HG03521 (cell line): ENCODE data around the gene ZNF536.

Source experiments
- ATAC-seq: cut with Tn5 transposase; IDR thresholded peaks from one replicate; pipeline ENCODE4 v1.9.1; 2021; ENCODE audit warnings: mild to moderate bottlenecking, moderate library complexity; ENCODE audit not compliant: unreplicated experiment

The ZNF536 gene

DNA sequence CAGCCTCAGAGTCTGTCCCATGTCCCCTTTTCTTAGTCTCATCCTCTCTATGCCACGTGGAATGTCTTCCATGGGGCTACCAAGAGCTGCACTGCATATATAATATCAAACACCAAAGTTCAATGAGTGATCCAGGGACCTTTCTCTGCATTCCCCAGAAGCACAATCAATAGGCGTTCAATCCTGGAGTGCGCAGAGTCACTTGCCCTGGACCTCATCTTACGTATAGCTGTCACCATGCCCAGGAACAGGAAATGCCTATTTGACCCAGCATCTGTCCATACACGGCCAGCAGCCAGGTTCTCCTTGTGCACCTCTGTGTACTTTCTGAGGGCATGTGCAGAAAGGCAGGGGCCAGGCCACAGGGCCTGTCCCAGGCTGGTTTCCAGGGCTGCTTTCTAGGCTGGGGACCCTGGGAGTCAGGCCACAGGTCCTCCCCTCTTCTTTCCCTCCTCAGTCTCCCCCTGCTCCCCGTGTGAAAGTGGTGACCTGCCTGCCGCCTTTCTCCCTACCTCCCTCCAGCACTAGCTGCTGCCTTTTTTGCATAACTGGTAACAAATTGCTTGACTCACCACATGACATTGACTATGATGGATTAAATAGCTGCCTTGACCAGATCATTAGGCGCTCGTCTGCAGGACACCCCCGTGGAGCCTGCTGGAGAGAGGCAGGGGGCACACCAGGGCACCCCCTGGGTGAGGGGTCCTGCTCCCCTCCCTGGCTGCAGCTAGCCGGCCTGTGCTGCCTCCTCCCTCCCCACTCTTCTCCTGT lies 222.0 kb downstream of the ZNF536 start:
- no peak for ATAC-seq

DNA sequence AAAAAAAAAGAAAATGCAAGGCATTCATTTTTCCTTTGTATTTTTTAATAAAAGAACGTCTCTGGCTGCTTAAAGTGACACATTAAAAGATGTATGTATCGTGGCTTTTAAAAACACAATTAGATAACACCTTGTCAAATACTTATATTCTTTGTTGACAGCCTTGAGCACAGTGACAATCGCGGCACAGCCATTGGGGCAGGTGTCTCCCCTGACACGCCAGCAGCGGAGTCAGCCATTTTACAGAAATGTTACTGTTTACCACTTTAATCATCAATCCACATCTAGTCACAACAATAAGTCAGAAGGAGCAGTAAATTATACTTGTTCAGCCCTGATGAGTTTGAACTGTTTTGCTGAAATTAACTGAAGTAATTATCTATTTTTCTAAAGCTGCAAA lies 224.1 kb downstream of the ZNF536 start:
- no peak for ATAC-seq

DNA sequence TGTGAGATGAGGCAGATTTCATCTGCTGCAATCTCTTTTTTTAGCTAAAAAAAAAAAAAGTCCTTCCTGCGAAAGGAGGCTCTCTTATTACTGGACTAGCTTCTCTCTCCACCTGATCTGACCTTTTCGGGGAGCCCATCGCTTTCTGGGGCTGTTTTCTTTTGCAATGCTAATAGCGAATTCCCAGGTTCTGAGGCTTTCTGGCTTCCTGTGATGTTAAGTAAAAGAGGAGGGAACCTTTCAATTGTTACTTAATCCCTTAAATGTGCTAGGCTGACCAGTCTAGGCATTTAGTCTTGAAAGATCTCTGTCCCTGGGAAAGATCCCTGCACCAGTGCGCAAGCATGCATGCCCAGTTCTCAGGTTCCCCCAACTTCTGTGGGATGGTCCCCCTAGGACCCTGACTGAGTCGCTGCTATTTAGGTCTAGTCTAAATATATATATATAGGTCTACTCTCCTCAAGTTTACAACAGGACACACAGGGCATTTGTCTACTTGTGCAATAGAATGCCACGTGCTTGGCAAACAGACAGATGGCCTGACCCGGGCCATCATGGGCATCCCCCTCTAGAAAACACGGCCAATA lies 224.7 kb downstream of the ZNF536 start:
- ATAC-seq, result no peak

DNA sequence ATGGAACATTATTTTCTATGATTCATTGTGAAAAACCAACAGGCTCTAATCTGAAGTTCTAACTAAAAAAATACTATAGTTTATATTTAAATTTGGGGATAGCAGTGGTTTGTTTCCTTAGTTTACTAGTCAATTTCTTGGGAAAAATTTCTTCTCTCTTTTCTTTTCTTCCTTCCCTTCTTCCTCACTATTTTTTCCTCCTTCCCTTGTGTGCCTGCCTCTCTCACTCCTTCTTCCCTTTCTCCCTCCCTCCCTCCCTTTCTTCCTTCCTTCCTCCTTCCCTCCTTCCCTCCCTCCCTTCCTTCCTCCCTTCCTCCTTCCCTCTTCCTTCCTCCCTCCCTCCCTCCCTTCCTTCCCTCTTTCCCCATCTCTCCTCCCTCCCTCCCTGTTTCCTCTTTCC lies 226.5 kb downstream of the ZNF536 start:
- ATAC-seq, result no peak

DNA sequence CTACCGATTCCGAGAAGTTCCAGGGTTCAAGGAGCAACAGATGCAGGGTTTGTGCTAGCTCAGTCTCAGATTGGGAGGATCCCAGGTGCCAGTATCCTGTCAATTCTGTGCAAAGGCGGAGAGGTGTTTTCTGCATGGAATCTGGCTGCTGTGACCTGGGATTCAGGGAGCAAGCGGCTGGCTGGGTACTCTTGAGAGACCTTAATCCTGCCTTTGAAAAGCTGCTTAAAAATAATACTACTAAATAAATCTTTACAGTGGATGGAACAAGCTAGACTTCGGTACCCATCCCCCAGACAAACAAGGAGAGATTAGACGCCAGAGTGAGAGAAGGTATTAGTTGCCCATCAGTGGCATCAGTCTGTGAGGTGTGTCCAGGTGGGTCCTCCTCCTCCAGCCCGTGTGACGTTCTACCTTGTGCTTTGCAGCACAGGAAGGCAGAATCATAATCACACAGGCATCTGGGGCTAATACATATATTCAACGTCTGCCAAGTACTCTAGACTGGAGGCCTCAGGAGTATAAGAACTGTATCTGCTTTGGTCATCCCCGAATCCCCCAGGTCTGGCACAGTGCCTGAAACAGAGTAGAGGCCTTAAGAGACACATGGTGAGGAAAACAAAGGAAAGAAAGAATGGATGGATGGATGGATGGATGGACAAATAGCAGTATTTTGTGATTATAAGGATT lies 230.6 kb downstream of the ZNF536 start:
- ATAC-seq, result no peak

DNA sequence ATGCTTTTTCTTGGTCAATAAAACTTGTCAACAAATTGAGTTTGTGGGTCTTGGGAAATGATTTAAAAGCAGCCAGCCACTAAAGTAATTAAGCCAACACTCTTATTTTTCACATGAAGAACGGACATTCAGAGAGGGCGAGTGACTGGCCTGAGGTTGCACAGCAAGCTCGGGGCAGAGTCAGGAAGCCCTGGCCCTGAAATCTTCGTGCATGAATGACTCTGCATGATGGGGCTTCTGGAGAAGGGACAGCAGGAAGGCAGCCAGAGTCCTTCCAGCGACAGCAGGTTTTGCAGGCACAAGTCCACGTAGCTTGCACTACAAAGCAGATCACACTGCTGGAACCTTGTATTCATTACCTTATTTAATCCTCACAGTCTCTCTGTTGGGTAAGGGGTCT lies 232.5 kb downstream of the ZNF536 start:
- no peak for ATAC-seq

DNA sequence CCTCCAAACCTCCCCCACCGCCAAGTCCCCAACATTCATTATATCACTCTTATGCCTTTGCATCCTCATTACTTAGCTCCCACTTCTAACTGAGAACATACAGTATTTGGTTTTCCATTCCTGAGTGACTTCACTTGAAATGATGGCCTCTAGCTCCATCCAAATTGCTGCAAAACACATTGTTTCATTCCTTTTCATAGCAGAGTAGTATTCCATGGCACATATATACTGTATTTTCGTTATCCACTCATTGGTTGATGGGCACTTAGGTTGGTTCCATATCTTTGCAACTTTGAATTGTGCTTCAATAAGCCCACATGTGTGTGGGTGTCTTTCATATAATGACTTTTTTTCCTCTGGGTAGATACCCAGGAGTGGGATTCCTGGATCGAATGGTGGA lies 233.1 kb downstream of the ZNF536 start:
- no peak for ATAC-seq

DNA sequence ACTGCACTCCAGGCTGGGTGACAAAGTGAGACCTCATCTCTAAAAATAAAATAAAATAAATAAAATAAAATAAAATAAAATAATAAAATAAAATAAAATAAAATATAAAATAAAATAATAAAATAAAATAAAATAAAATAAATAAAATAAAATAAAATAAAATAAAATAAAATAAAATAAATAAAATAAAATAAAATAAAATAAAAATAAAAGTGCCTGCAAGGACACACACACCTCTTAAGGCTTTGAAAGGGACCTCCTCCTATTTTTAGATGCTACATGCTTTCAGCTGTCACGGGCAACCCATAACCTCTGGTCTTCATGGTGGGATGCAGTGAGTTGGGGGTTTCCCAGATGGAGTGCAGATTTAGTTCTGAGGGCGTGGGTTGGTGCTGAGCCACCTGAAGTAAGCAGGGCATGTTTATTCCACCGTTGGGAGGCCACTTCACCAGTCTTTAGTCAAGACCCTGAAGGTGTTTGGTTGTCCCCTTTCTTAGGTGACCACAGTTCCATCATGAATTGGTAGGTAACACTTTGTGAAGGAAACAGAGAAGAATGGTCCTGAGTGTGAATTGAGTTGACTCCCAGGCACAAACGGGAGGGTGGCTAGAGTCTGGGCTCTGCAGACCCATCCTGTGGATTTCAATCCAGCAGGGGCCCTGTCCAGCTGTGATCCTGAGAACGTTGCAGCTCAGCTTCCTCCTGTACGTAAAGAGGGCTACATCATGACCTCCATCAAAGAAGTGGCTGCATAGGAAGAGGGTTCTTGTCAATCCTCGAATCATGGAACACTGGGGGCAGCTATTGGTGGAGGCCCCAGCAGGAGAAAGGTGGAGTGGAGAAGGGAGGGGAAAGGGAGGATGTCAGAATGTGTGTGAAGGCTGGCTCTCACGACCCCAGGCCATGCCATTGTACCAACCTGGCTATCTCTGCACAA lies 234.2 kb downstream of the ZNF536 start:
- no peak for ATAC-seq
